Motor neuron (in vitro differentiated cells): ENCODE results near the gene DNAH2. TPM values are rescaled to one million over a fixed set of nuclear protein-coding genes. Genes with fewer than 3 reads are reported as not detected.
A peak's percentile ranks its signal among the peaks of the same experiment; 100 is the strongest.

Source experiments
- ATAC-seq, 8 experiments: fragments of 200-7000 bp; cut with Tn5 transposase; replicated peaks in 6 of 8; 2 replicates each; pipeline ENCODE4 v1.8.0; 2021; ENCODE audit warnings: mild to moderate bottlenecking in 8 of 8, moderate library complexity in 8 of 8
- H3K27ac ChIP-seq, 2 donors: fragments of 250-450 bp; sonication (Bioruptor Pico); 2 replicates each; pipeline ENCODE4 v1.9.0; 2021; ENCODE audit warnings: antibody characterized with exemption in 2 of 2, mild to moderate bottlenecking in 2 of 2, moderate library complexity in 1 of 2
- H3K4me1 ChIP-seq, 2 donors: fragments of 250-450 bp; sonication (Bioruptor Pico); replicated peaks in 1 of 2; 2 replicates each; pipeline ENCODE4 v1.6.1; 2021; ENCODE audit warnings: antibody characterized with exemption in 2 of 2, mild to moderate bottlenecking in 2 of 2, moderate library complexity in 1 of 2
- H3K4me3 ChIP-seq, 5 donors: fragments of 250-450 bp; sonication (Bioruptor Pico); 2 replicates each; pipeline ENCODE4 v1.9.0; 2021; ENCODE audit warnings: antibody characterized with exemption in 5 of 5, mild to moderate bottlenecking in 5 of 5, moderate library complexity in 4 of 5
- WGBS, 10 experiments: fragments of 450-650 bp; shearing (Covaris generic); methylation state at CpG; one replicate each; pipeline ENCODE4 v1.0.0; 2022; 5-methylcytosine and 5-hydroxymethylcytosine counted together
- in situ Hi-C, 9 experiments: fragments of 400-800 bp; cut with MboI; loops; one replicate each; pipeline ENCODE4 v1.15.0; 2021; ENCODE audit warnings: low sequenced_read_pairs in 9 of 9, low pct_unique_long_range_greater_than_20kb in 2 of 9; ENCODE audit not compliant: unreplicated experiment in 9 of 9
- total RNA-seq, 8 experiments: library from RNA; unstranded; fragments of 300-600 nt; gene quantifications; 2 replicates each; pipeline versions ENCODE4 v1.2.3 to v1.2.4, GENCODE V29; 2022

Gene DNAH2
- total RNA-seq, 8 experiments from 2014 or later: 0.25 to 4.4 (median 0.65) TPM

DNA sequence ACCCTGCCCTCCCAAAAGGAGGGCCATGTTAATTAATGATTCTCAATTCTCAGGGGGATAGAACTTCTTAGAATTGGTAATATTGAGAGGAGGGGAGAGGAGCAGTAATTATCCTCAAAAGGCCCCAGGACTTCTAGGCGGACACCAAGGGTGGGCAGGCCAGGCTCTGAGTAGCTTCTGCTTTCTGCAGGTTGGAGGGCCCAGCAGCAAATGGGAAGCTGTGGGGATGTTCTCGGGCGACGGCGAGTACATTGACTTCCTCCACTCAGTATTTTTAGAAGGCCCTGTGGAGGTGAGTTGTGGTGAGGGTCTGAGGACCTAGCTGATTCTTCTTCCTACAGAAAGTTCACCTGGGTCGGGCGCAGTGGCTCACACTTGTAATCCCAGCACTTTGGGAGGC is 57.5 kb downstream of the DNAH2 start:
- 85 to 100% (median 90%) methylated on average over 1 to 6 of the region's 7 CpGs; no CpG with 5 or more reads in 5 of the 10 experiments for WGBS, 10 experiments
- H3K27ac ChIP-seq: no peak overlapping the region
- in situ Hi-C loops: no loop called here
- H3K4me3 ChIP-seq: no peak overlapping the region
- ATAC-seq: no peak
- H3K4me1 ChIP-seq: no peaks in the 10 kb centered on the region

DNA sequence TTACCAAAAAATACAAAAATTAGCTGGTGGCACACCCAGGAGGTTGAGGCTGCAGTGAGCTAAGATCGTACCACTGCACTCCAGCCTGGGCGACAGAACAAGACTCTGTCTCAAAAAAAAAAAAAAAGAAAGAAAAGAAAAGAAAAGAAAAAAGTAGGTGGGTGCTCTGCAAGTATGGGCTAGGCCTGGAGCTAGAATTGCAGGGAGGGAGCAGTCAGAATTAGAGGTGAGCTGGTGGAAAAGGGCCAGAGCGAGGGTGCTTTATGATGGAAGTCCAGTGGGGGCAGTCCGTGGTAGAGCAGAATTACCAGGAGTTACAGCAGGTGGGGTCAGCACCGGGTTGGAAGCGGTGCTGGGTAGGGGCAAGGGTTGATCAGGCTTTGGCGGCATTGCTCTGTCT is 59.5 kb downstream of the DNAH2 start:
- WGBS, 10 experiments: 36 to 100% (median 76%) methylated on average over 2 to 6 of the region's 7 CpGs; no CpG with 5 or more reads in 1 of the 10 experiments
- in situ Hi-C loops: no loop called here
- no peak overlapping the region for H3K27ac ChIP-seq
- H3K4me1 ChIP-seq: no peaks in the 10 kb centered on the region
- H3K4me3 ChIP-seq: no peak overlapping the region
- ATAC-seq: no peak

DNA sequence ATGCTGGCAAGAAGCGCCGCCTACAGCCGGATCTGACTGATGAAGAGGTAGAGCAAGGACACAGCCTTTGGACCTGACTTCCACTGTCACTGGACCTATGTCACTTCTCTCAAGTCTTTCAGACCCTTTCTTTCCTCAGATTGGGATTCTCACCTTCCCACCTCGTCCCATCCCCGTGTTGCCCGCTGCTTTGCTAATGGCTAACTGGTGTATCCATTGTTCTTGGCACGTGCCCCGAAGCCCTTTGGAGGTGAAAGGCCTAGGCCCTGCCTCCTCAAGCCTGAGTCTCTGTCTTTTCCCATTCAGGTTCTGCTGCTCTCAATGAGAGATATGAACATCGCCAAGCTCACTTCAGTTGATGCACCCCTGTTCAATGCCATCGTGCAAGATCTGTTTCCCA is 63.2 kb downstream of the DNAH2 start:
- H3K27ac ChIP-seq: no peak overlapping the region
- ATAC-seq: no peak
- 50 to 100% (median 90%) methylated on average over 1 to 6 of the region's 10 CpGs; no CpG with 5 or more reads in 3 of the 10 experiments for WGBS, 10 experiments
- in situ Hi-C loops: no loop called here
- H3K4me3 ChIP-seq: no peak overlapping the region
- H3K4me1 ChIP-seq: no peaks in the 10 kb centered on the region

DNA sequence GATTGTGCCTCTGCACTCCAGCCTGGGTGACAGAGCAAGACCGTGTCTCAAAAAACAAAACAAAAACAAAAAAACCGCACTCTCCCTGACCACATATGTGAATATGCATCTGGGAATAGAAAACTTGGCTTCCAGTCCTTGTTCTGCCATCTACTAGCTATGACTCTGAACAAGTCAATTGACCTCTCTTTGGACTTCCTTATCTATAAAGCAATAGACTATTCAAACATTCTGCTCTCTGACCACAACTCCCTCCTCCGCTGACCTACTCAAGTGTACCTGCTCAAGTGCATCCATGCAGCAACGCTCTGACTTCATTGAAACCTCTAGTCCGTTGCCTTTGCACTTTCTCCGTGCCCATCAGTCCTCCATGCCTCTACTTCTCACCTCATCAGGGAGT is 63.9 kb downstream of the DNAH2 start:
- peak in 2 of 8 experiments; percentile 85 to 87 for ATAC-seq
- 34 to 95% (median 61%) methylated on average over 1 to 6 of the region's 6 CpGs for WGBS, 10 experiments
- Histone ChIP-seq H3K4me1 (no peaks in the 10 kb centered on the region), H3K4me3 (no peak overlapping the region), H3K27ac (no peak overlapping the region)
- in situ Hi-C loops: no loop called here

DNA sequence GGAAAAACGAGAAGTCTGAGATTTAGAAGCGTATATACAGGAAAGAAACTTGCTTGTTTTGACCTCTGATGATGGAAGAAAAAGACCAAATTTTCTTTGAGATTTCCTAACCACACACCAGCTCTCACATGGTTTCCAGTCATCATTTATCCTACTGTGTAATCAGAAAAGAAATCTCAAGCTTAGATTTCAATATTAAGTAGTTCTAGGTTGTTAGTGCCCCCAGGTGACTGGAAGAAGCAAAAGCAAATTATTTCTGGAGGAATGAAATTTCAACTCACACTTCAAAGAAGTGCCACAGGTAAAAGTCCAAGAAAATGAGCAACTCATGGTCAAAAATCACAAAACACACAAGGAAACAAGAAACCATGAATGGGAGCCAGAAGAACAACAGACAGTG is 64.7 kb downstream of the DNAH2 start:
- in situ Hi-C loops: no loop called here

DNA sequence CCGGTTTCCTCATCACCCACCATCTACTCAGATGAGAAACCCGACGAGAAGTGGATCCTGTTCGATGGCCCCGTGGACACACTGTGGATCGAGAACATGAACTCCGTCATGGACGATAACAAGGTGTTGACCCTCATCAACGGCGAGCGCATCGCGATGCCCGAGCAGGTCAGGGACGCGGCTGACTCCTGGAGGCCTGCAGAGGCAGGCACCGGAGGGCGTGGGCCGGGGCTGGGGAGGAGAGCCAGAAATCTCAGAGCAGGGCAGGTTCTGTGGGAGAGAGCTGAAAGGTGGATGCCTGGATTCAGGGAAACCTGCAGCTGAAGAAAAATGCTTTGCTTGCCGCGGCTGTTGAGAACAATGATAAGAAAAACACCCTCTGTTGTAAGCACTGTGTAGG is 69.3 kb downstream of the DNAH2 start:
- 83 to 93% (median 89%) methylated on average over 2 to 14 of the region's 21 CpGs; no CpG with 5 or more reads in 6 of the 10 experiments for WGBS, 10 experiments

More for the DNA sequence above, 64.7 kb downstream of the DNAH2 start:
- WGBS, 10 experiments: 0 to 73% (median 50%) methylated on average over 1 to 2 of the region's 2 CpGs; no CpG with 5 or more reads in 3 of the 10 experiments
- H3K4me1 ChIP-seq: no peaks in the 10 kb centered on the region
- ATAC-seq: peak in 1 of 8 experiments; percentile 20
- H3K4me3 ChIP-seq: no peak overlapping the region
- no peak overlapping the region for H3K27ac ChIP-seq

DNA sequence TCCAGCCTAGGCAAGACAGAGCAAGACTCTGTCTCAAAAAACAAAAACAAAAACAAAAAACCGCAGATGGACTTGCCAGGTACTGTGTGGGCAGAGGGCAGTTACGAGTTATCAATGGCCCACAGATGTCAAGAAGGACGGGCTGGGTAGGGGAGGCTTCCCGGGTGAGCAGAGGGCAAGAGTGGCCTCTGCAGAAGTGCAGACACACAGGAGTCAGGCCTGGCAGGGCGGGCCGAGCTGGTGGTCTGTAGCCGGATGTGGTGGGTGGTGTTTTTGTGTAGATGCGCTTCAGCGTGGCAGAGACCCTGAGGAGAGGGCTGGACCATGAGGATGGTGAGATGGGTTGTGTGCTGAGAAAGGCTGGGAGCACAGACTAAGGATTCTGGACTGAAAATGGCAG is 71.6 kb downstream of the DNAH2 start:
- Histone ChIP-seq H3K4me1 (no peaks in the 10 kb centered on the region), H3K4me3 (no peak overlapping the region), H3K27ac (no peak overlapping the region)
- no peak for ATAC-seq
- in situ Hi-C loops: no loop called here
- 37 to 100% (median 79%) methylated on average over 2 to 8 of the region's 9 CpGs; no CpG with 5 or more reads in 5 of the 10 experiments for WGBS, 10 experiments

More for the DNA sequence above, 69.3 kb downstream of the DNAH2 start:
- in situ Hi-C loops: no loop called here
- no peaks in the 10 kb centered on the region for H3K4me1 ChIP-seq
- H3K4me3 ChIP-seq: no peak overlapping the region
- no peak overlapping the region for H3K27ac ChIP-seq
- ATAC-seq: no peak

DNA sequence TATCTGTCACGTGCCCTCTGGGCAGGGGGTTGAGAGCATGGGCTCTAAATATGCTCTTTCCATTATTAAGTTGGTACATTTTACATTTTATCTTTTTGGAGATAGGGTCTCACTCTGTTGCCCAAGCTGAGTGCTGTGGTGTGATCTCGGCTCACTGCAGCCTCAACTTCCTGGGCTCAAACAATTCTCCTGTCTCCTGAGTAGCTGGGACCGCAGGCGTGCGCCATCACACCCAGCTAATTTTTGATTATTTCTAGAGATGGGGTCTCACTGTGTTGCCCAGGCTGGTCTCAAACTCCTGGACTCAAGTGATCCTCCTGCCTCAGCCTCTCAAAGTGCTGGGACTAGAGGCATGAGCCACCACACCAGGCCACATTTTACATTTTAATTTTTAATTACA is 72.6 kb downstream of the DNAH2 start:
- in situ Hi-C loops: no loop called here
- ATAC-seq: no peak
- Histone ChIP-seq H3K4me1 (no peaks in the 10 kb centered on the region), H3K27ac (no peak overlapping the region), H3K4me3 (no peak overlapping the region)
- WGBS, 10 experiments: 80 to 100% (median 84%) methylated on average over 1 to 4 of the region's 5 CpGs; no CpG with 5 or more reads in 4 of the 10 experiments

DNA sequence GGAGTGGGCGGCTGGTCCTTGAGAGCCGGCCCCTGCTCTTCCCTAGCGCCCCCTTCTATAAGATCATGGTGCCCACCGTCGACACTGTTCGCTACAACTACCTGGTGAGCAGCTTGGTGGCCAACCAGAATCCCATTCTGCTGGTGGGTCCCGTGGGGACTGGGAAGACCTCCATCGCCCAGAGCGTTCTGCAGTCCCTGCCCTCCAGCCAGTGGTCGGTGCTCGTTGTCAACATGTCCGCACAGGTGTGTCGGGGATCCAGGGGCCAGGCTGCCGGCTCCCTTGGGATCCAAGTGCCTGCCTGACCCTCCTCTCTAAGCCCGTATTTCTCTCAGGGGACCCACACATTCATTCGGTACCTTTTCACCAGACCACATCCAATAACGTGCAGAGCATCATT is 75.1 kb downstream of the DNAH2 start:
- no peak for ATAC-seq
- in situ Hi-C loops: no loop called here
- Histone ChIP-seq H3K4me1 (no peaks in the 10 kb centered on the region), H3K4me3 (no peak overlapping the region), H3K27ac (no peak overlapping the region)
- 40 to 100% (median 80%) methylated on average over 1 to 12 of the region's 17 CpGs; no CpG with 5 or more reads in 3 of the 10 experiments for WGBS, 10 experiments

DNA sequence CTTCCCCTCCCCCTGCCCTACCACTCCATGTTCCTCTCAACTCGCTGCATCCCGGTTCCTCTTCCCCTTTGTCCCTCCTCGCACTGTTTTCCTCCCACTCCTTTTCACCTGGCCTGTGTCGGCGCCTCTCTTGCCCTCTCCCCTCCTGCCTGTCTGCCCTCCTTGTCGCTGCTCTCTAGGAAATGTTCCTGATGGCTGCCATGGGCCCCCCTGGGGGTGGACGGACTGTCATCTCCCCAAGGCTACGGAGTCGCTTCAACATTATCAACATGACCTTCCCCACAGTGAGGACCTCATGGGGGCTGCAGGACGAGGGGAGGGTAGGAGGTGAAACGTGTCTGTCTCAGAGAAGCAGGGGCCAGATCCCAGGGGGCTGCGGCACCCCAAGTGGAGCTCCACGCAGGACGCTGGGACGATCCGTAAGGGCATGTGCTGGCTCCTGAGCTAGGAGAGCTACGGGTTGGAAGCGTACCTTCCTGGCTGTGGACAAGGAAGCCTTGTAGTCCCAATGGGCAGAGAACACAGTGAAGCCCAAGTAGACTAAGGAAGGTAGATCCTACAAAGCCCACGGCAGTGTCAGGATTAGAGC is 76.6 kb downstream of the DNAH2 start:
- Histone ChIP-seq H3K4me1 (no peaks in the 10 kb centered on the region), H3K27ac (no peak overlapping the region), H3K4me3 (no peak overlapping the region)
- WGBS, 10 experiments: 28 to 67% (median 52%) methylated on average over 3 to 9 of the region's 19 CpGs; no CpG with 5 or more reads in 1 of the 10 experiments
- in situ Hi-C loops: no loop called here
- ATAC-seq: no peak

DNA sequence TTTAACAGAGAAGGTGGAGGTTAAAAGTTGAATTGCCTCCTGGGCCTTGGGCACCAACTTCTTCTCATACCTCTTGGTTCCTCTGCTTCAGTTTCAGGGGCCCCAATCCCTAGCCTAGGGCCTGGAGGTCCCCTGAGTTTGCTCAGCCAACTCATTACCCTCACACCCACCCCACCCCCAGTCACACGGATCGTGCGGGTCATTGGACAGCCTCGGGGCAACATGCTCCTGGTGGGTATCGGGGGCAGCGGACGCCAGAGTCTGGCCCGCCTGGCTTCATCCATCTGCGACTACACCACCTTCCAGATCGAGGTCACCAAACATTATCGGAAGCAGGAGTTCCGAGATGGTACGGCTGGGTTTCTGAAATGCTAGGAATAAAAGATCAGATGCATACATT is 80.4 kb downstream of the DNAH2 start:
- H3K4me1 ChIP-seq: no peaks in the 10 kb centered on the region
- ATAC-seq: no peak
- 36 to 90% (median 70%) methylated on average over 2 to 3 of the region's 13 CpGs; no CpG with 5 or more reads in 7 of the 10 experiments for WGBS, 10 experiments
- H3K4me3 ChIP-seq: no peak overlapping the region
- in situ Hi-C loops: no loop called here
- H3K27ac ChIP-seq: no peak overlapping the region

DNA sequence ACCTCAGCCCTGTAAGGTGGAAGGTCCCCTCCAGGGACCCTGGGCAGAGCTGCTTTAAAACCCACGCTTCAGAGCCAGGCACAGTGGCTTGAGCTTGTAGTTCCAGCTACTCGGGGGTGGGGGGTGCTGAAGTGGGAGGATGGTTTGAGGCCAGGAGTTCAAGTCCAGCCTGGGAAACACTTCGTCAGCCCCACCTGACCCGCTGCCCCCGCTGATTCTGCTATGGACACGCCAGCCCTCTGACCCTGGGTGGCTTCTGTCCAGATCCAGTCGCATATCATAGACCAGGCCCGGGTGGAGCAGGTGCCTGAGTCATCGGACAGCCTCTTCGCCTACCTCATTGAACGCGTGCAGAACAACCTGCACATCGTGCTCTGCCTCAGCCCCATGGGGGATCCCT is 81.3 kb downstream of the DNAH2 start:
- in situ Hi-C loops: no loop called here
- Histone ChIP-seq H3K4me1 (no peaks in the 10 kb centered on the region), H3K27ac (no peak overlapping the region), H3K4me3 (no peak overlapping the region)
- WGBS, 10 experiments: 44 to 85% (median 71%) methylated on average over 5 to 8 of the region's 13 CpGs; no CpG with 5 or more reads in 6 of the 10 experiments
- ATAC-seq: no peak

DNA sequence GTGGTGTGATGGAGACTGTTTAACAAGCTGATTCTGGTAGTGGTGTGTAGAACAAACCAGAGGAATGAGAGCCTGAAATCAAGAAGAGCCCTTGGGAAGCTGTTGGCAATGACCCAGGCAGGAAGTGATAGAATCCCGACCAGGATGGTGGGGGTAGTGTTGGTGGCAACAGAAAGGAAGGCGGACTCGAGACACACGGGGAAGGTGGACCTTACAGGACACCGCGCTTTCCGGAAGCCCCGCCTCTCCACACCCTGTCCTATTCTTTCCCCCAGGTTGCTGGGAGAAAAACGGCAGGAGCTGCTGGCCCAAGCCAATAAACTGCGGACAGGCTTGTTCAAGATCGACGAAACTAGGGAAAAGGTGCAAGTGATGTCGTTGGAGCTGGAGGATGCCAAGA is 86.4 kb downstream of the DNAH2 start:
- no peak overlapping the region for H3K27ac ChIP-seq
- WGBS, 10 experiments: 40 to 74% (median 53%) methylated on average over 1 to 11 of the region's 13 CpGs; no CpG with 5 or more reads in 4 of the 10 experiments
- no peak overlapping the region for H3K4me3 ChIP-seq
- no peak for ATAC-seq
- no peaks in the 10 kb centered on the region for H3K4me1 ChIP-seq
- in situ Hi-C loops: no loop called here

DNA sequence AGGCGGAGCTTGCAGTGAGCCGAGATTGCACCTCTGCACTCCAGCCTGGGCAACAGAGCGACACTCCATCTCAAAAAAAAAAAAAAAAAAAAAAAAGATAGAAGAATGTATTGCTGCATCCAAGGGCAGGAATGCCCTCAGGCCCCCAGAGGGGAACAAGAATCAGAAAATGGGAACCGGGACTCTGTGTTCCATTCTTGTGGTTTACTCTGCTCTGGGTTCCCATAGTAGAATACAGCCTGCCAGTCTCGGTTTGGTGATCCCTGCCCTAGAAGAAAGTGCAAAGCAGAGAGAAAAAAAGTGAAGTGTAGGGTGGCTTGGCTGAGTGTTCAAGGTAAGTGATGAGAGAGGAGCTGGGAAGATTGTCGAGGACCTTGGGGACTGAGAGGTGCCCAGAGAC is 89.0 kb downstream of the DNAH2 start:
- 0 to 80% (median 69%) methylated on average over 1 to 6 of the region's 6 CpGs; no CpG with 5 or more reads in 2 of the 10 experiments for WGBS, 10 experiments

More for the DNA sequence above, 89.0 kb downstream of the DNAH2 start:
- H3K4me1 ChIP-seq: no peaks in the 10 kb centered on the region
- H3K27ac ChIP-seq: no peak overlapping the region
- no peak overlapping the region for H3K4me3 ChIP-seq
- ATAC-seq: no peak
- in situ Hi-C loops: no loop called here
